SU-DHL-6 (cell line): ENCODE results near the gene HSD11B2.

ENCODE experiments used
- EZH2phosphoT487 ChIP-seq: fragments of 200-600 bp; sonication (generic), shearing (Covaris generic); conservative IDR thresholded peaks from 2 replicates; pipeline ENCODE4 v1.6.1; 2018; ENCODE audit warnings: mild to moderate bottlenecking, antibody characterized with exemption, low read length, moderate library complexity, mixed read lengths
- TF ChIP-seq, protein P1 (sequence below): fragments of 200-600 bp; sonication (generic); IDR thresholded peaks from one replicate; pipeline ENCODE4 v1.5.1; 2017; ENCODE audit warnings: antibody characterized with exemption, mild to moderate bottlenecking, low read length, moderate library complexity; ENCODE audit not compliant: insufficient read depth, poor library complexity, severe bottlenecking

DNA sequence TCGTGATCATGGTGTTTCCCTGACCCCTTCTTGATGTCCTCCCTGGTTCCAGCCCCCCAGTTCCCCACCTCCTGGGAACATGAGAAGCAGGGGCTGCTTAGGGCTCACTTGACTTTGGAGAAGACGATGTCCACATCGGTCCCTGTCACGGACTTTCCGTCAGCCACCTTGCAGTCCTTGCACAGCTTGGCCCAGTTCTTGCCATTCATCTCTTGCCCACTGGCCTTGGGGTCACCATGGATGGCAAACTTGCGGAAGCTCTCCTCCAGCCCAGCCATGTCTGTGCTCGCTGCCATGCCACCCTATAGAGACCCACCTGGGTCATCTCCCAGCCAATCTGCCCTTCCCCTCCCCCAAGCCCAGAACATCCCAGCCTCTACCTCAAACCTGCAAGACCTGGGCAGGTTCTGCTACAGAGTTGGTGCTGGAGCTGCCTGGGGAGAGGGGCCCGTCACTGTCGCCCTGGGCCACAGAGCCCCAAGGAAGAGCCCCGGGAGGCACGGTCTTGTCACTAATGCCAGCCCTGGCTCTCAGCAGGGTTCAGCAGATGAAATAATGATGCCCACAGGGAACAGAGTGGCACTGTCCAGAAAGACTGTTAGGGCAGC lies 40.0 kb upstream of the HSD11B2 start:
- TF ChIP-seq, protein P1, sequence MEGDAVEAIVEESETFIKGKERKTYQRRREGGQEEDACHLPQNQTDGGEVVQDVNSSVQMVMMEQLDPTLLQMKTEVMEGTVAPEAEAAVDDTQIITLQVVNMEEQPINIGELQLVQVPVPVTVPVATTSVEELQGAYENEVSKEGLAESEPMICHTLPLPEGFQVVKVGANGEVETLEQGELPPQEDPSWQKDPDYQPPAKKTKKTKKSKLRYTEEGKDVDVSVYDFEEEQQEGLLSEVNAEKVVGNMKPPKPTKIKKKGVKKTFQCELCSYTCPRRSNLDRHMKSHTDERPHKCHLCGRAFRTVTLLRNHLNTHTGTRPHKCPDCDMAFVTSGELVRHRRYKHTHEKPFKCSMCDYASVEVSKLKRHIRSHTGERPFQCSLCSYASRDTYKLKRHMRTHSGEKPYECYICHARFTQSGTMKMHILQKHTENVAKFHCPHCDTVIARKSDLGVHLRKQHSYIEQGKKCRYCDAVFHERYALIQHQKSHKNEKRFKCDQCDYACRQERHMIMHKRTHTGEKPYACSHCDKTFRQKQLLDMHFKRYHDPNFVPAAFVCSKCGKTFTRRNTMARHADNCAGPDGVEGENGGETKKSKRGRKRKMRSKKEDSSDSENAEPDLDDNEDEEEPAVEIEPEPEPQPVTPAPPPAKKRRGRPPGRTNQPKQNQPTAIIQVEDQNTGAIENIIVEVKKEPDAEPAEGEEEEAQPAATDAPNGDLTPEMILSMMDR: no peak
- no peak for TF ChIP-seq EZH2phosphoT487
